HG02973 (cell line): Measurements from ENCODE around the gene TTC39B.

Experiments
- ATAC-seq: cut with Tn5 transposase; IDR thresholded peaks from one replicate; pipeline ENCODE4 v1.9.1; 2021; ENCODE audit warnings: moderate library complexity; ENCODE audit not compliant: unreplicated experiment

Gene TTC39B

GRCh38 chr9:15137089-15137488 is 169.9 kb downstream of the TTC39B start:
- no peak for ATAC-seq

- no peak for ATAC-seq
These were observed 170.4 kb downstream of the TTC39B start for GRCh38 chr9:15136646-15137045.

GRCh38 chr9:15135164-15135792 is 171.7 kb downstream of the TTC39B start:
- ATAC-seq, result peak; percentile 90

GRCh38 chr9:15133488-15133887 is 173.5 kb downstream of the TTC39B start:
- ATAC-seq, result no peak

- no peak for ATAC-seq
These were observed 174.9 kb downstream of the TTC39B start for GRCh38 chr9:15132091-15132490.

- ATAC-seq, result no peak
These were observed 175.9 kb downstream of the TTC39B start for GRCh38 chr9:15131094-15131493.

- ATAC-seq, result no peak
These were observed 179.2 kb downstream of the TTC39B start for GRCh38 chr9:15127831-15128230.

- no peak for ATAC-seq
These were observed 185.4 kb downstream of the TTC39B start for GRCh38 chr9:15121630-15122029.

GRCh38 chr9:15116130-15116580 is 190.9 kb downstream of the TTC39B start:
- no peak for ATAC-seq

GRCh38 chr9:15115702-15116101 is 191.3 kb downstream of the TTC39B start:
- no peak for ATAC-seq

- ATAC-seq, result no peak
These were observed 192.0 kb downstream of the TTC39B start for GRCh38 chr9:15115041-15115440.
